DOHH2 (cell line): ENCODE data around the gene KCNMB3.

Experiments used
- H3F3A ChIP-seq: fragments of 200-600 bp; sonication (generic), shearing (Covaris generic); 2 replicates; pipeline ENCODE4 v1.6.0; 2016; ENCODE audit warnings: antibody characterized with exemption, mild to moderate bottlenecking; ENCODE audit not compliant: control insufficient read depth, insufficient read depth
- H3K27ac ChIP-seq: fragments of 200-600 bp; sonication (generic); 2 replicates; pipeline ENCODE4 v1.5.1; 2014; ENCODE audit warnings: low read depth, mild to moderate bottlenecking, low read length, moderate library complexity
- H3K27me3 ChIP-seq: fragments of 200-600 bp; sonication (generic); 2 replicates; pipeline ENCODE4 v1.6.1; 2014; ENCODE audit warnings: mild to moderate bottlenecking, low read length, mixed read lengths; ENCODE audit not compliant: control insufficient read depth
- H3K36me3 ChIP-seq: fragments of 200-600 bp; sonication (generic); 2 replicates; pipeline ENCODE4 v1.6.1; 2014; ENCODE audit warnings: mild to moderate bottlenecking, low read length, moderate library complexity, mixed read lengths; ENCODE audit not compliant: control insufficient read depth
- H3K4me1 ChIP-seq: fragments of 200-600 bp; sonication (generic); 2 replicates; pipeline ENCODE4 v1.6.1; 2014; ENCODE audit warnings: mild to moderate bottlenecking, low read length, mixed read lengths; ENCODE audit not compliant: control insufficient read depth
- H3K4me2 ChIP-seq: fragments of 200-600 bp; sonication (generic); 2 replicates; pipeline ENCODE4 v1.6.0; 2014; ENCODE audit warnings: mild to moderate bottlenecking, low read length, moderate library complexity
- H3K4me3 ChIP-seq: fragments of 200-600 bp; sonication (generic); 2 replicates; pipeline ENCODE4 v1.5.1; 2014; ENCODE audit warnings: mild to moderate bottlenecking, low read length, mixed read lengths
- H3K79me2 ChIP-seq: fragments of 200-600 bp; sonication (generic); 2 replicates; pipeline ENCODE4 v1.6.1; 2014; ENCODE audit warnings: mild to moderate bottlenecking, low read length, mixed read lengths; ENCODE audit not compliant: control insufficient read depth
- H3K9me2 ChIP-seq: fragments of 200-600 bp; sonication (generic); replicated peaks from 2 replicates; pipeline ENCODE4 v1.6.1; 2014; ENCODE audit warnings: mild to moderate bottlenecking, low read length, mixed read lengths; ENCODE audit not compliant: control insufficient read depth
- H3K9me3 ChIP-seq: fragments of 200-600 bp; sonication (generic); 2 replicates; pipeline ENCODE4 v1.6.1; 2014; ENCODE audit warnings: antibody characterized with exemption, low read length, mixed read lengths; ENCODE audit not compliant: control insufficient read depth, insufficient read depth
- H4K20me1 ChIP-seq: fragments of 200-600 bp; sonication (generic); 2 replicates; pipeline ENCODE4 v1.6.0; 2014; ENCODE audit warnings: low read depth, mild to moderate bottlenecking, antibody characterized with exemption, low read length, moderate library complexity; ENCODE audit not compliant: control insufficient read depth, insufficient read depth
- EZH2phosphoT487 ChIP-seq: fragments of 200-600 bp; sonication (generic); IDR thresholded peaks from 2 replicates; pipeline ENCODE4 v1.6.1; 2017; ENCODE audit warnings: borderline replicate concordance, mild to moderate bottlenecking, antibody characterized with exemption, low read length, moderate library complexity, mixed read lengths
- TF ChIP-seq, protein P1 (sequence below): fragments of 200-600 bp; sonication (generic); IDR thresholded peaks from one replicate; pipeline ENCODE4 v1.5.1; 2014; ENCODE audit warnings: antibody characterized with exemption, mild to moderate bottlenecking, low read depth, low read length; ENCODE audit not compliant: poor library complexity, severe bottlenecking

The KCNMB3 gene

GRCh38 chr3:179269152-179269707 lies 18.3 kb upstream of the KCNMB3 start:
- TF ChIP-seq, protein P1, sequence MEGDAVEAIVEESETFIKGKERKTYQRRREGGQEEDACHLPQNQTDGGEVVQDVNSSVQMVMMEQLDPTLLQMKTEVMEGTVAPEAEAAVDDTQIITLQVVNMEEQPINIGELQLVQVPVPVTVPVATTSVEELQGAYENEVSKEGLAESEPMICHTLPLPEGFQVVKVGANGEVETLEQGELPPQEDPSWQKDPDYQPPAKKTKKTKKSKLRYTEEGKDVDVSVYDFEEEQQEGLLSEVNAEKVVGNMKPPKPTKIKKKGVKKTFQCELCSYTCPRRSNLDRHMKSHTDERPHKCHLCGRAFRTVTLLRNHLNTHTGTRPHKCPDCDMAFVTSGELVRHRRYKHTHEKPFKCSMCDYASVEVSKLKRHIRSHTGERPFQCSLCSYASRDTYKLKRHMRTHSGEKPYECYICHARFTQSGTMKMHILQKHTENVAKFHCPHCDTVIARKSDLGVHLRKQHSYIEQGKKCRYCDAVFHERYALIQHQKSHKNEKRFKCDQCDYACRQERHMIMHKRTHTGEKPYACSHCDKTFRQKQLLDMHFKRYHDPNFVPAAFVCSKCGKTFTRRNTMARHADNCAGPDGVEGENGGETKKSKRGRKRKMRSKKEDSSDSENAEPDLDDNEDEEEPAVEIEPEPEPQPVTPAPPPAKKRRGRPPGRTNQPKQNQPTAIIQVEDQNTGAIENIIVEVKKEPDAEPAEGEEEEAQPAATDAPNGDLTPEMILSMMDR: no peak
- TF ChIP-seq EZH2phosphoT487: no peak
- no peaks in the 10 kb centered on the region for H3K36me3 ChIP-seq
- no peak overlapping the region for H3K4me3 ChIP-seq
- no peaks in the 10 kb centered on the region for H4K20me1 ChIP-seq
- no peak overlapping the region for H3K4me2 ChIP-seq
- no peaks in the 10 kb centered on the region for H3K9me2 ChIP-seq
- H3K27ac ChIP-seq: no peak overlapping the region
- no peaks in the 10 kb centered on the region for H3K9me3 ChIP-seq
- H3K4me1 ChIP-seq: peaks cover 11% of the 10 kb centered on the region
- H3K27me3 ChIP-seq: no peaks in the 10 kb centered on the region
- H3K79me2 ChIP-seq: no peaks in the 10 kb centered on the region
- no peaks in the 10 kb centered on the region for H3F3A ChIP-seq

DNA sequence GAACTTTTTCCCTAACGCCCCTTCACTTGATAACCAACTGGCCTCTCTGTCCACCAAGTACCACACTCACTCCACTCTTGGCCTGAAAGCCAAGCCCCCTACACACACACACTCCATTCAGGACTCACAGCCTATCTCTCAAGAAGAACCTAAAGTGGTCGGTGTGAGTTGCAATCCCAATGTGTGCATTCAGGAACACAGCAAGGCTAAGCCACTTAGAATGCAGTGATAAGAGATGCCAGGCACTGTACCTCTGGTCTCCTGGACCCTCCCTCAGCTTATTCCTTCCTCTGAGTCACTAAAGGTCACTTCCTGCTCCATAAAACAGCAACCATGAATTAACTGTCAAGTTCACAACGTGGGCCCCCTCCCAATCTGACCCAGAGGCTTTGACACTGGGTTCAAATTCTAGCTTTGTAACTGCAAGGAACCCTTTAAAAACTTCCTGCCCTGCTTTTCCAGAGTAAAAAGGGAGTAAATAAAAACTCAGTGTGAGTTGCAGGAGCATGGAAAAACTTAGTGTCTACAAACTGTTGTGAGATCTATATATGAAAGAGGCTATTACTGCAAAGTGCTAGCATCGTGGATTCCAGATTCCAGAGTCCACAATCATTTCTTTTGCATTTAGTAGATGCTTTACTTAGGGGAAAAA lies 17.6 kb upstream of the KCNMB3 start:
- no peaks in the 10 kb centered on the region for H3K9me2 ChIP-seq
- H3F3A ChIP-seq: no peaks in the 10 kb centered on the region
- TF ChIP-seq, protein P1: no peak
- no peak for TF ChIP-seq EZH2phosphoT487
- H3K4me1 ChIP-seq: peaks cover 11% of the 10 kb centered on the region
- no peaks in the 10 kb centered on the region for H3K27me3 ChIP-seq
- no peaks in the 10 kb centered on the region for H3K79me2 ChIP-seq
- no peak overlapping the region for H3K4me3 ChIP-seq
- H3K27ac ChIP-seq: no peak overlapping the region
- no peaks in the 10 kb centered on the region for H3K9me3 ChIP-seq
- H3K36me3 ChIP-seq: no peaks in the 10 kb centered on the region
- H3K4me2 ChIP-seq: no peak overlapping the region
- no peaks in the 10 kb centered on the region for H4K20me1 ChIP-seq

GRCh38 chr3:179266701-179267211 lies 15.8 kb upstream of the KCNMB3 start:
- peaks cover 17% of the 10 kb centered on the region for H3K4me1 ChIP-seq
- no peaks in the 10 kb centered on the region for H4K20me1 ChIP-seq
- H3K27me3 ChIP-seq: no peaks in the 10 kb centered on the region
- no peaks in the 10 kb centered on the region for H3K36me3 ChIP-seq
- TF ChIP-seq, protein P1: no peak
- no peak for TF ChIP-seq EZH2phosphoT487
- H3K79me2 ChIP-seq: no peaks in the 10 kb centered on the region
- peaks cover 3% of the 10 kb centered on the region; the same call in 1 of the 2 replicates for H3F3A ChIP-seq
- no peak overlapping the region for H3K4me2 ChIP-seq
- no peak overlapping the region for H3K4me3 ChIP-seq
- peaks cover 8% of the 10 kb centered on the region for H3K9me3 ChIP-seq
- no peak overlapping the region for H3K27ac ChIP-seq
- no peaks in the 10 kb centered on the region for H3K9me2 ChIP-seq
